Mesodermal cell (in vitro differentiated cells): ENCODE results near the gene FTH1.

ENCODE experiments used
- H3K27ac ChIP-seq: 2 replicates; pipeline ENCODE4 v1.7.0; 2013; ENCODE audit warnings: mild to moderate bottlenecking, low read depth, low read length, moderate library complexity; ENCODE audit not compliant: severe bottlenecking
- H3K36me3 ChIP-seq: 2 replicates; pipeline ENCODE4 v1.7.1; 2013; ENCODE audit warnings: mild to moderate bottlenecking, low read length, moderate library complexity; ENCODE audit not compliant: control insufficient read depth, insufficient read depth
- H3K4me1 ChIP-seq: one replicate; pipeline ENCODE4 v1.7.1; 2013; ENCODE audit warnings: mild to moderate bottlenecking, low read length; ENCODE audit not compliant: insufficient read depth, control insufficient read depth, poor library complexity, severe bottlenecking
- H3K4me3 ChIP-seq: 2 replicates; pipeline ENCODE4 v1.7.0; 2013; ENCODE audit warnings: low read length, control low read depth, mild to moderate bottlenecking; ENCODE audit not compliant: insufficient read depth, poor library complexity, severe bottlenecking; ENCODE audit errors: extremely low read depth
- H3K9me3 ChIP-seq: 2 replicates; pipeline ENCODE4 v1.7.1; 2013; ENCODE audit warnings: mild to moderate bottlenecking, low read length, moderate library complexity; ENCODE audit not compliant: control insufficient read depth
- WGBS, 2 experiments: methylation state at CpG; one replicate each; pipeline ENCODE4 v1.1.5; 2013; ENCODE audit warnings: missing lambda C conversion rate in 2 of 2; ENCODE audit not compliant: insufficient coverage in 2 of 2; 5-methylcytosine and 5-hydroxymethylcytosine counted together

FTH1 gene

DNA sequence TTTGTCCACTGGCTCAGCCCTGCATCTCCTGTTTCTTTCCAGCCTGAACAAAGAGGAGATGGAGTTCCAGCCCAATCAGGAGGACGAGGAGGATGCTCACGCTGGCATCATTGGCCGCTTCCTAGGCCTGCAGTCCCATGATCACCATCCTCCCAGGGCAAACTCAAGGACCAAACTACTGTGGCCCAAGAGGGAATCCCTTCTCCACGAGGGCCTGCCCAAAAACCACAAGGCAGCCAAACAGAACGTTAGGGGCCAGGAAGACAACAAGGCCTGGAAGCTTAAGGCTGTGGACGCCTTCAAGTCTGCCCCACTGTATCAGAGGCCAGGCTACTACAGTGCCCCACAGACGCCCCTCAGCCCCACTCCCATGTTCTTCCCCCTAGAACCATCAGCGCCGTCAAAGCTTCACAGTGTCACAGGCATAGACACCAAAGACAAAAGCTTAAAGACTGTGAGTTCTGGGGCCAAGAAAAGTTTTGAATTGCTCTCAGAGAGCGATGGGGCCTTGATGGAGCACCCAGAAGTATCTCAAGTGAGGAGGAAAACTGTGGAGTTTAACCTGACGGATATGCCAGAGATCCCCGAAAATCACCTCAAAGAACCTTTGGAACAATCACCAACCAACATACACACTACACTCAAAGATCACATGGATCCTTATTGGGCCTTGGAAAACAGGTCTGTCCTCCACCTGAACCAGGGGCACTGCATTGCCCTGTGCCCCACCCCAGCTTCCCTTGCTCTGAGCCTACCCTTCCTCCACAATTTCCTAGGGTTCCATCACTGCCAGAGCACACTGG lies 5.0 kb downstream of the FTH1 start:
- Histone ChIP-seq H3K27ac (no peak overlapping the region), H3K36me3 (peaks cover 39% of the 10 kb centered on the region), H3K4me1 (no peaks in the 10 kb centered on the region), H3K9me3 (no peaks in the 10 kb centered on the region), H3K4me3 (no peak overlapping the region)
- WGBS, 2 experiments, result 90 to 94% methylated on average over 8 to 9 of the region's 12 CpGs

DNA sequence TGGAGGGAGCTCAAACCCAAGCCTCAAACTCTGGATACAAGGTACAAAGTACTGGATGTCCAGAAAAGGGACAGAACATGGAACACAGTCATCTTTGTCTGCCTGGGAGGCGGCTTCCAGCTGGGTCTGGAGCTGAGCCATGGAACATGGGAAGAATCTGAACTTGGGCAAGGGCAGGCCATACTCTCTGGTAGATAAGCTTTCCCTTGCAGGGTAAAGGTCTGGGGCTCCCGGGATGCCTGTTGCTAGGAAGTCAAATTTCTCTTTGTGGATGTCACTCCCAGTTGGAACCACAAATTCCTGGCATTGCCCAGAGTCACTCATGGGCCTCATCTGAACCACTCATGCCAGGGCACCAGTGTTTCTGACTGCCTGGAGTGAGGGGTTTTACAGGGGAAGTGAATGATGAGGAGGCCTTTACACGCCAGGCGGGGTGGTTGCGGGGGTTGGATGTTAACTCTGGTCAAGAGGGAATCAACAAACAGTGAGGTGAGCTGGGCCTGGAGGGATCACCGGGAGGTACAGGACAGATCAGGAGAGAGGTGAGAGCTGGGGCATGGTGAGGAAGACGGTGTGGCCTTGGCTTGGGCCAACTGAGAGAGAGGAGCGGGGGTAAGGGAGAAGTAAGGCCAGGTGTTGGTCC lies 5.7 kb downstream of the FTH1 start:
- peaks cover 39% of the 10 kb centered on the region for H3K36me3 ChIP-seq
- no peak overlapping the region for H3K4me3 ChIP-seq
- no peak overlapping the region for H3K27ac ChIP-seq
- WGBS, 2 experiments, result 93 to 99% methylated on average over 7 to 8 of the region's 8 CpGs
- H3K9me3 ChIP-seq, result no peaks in the 10 kb centered on the region
- H3K4me1 ChIP-seq, result no peaks in the 10 kb centered on the region

DNA sequence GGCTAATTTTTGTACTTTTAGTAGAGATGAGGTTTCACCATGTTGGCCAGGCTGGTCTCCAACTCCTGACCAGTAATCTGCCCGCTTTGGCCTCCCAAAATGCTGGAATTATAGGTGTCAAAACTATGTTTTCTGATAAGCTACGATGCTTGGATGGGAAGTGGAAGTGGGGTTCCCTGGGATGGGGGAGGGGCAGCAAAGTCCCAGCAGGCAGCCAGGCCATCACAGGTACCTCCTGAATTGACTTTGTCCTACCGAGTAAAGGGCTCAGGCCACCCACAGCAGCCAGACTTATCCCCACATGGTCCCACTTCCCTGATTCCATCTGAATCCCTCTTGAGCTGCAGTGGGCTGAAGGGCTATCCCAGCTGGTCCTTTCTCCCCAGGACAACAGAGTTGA lies 6.9 kb downstream of the FTH1 start:
- 94 to 100% methylated on average over 2 to 3 of the region's 3 CpGs for WGBS, 2 experiments
- Histone ChIP-seq H3K4me3 (no peak overlapping the region), H3K9me3 (no peaks in the 10 kb centered on the region), H3K27ac (no peak overlapping the region), H3K4me1 (no peaks in the 10 kb centered on the region), H3K36me3 (peaks cover 30% of the 10 kb centered on the region)

DNA sequence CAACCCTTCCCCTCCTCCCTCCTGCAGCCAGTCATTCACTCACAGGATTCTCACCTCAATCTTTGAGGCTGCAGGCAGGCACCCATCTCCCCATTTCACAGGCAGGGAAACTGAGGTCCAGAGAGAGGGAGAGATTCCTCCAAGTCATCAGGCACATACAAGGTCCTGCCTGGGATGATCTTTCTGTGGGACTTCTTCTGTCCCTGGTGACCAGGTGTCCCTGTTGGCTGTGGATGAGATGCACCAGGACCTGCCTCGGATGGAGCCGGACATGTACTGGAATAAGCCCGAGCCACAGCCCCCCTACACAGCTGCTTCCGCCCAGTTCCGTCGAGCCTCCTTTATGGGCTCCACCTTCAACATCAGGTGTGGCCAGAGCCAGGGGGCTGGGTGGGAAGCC lies 7.8 kb downstream of the FTH1 start:
- H3K36me3 ChIP-seq, result peaks cover 21% of the 10 kb centered on the region
- no peak overlapping the region for H3K27ac ChIP-seq
- 96 to 100% methylated on average over 1 to 6 of the region's 6 CpGs for WGBS, 2 experiments
- no peaks in the 10 kb centered on the region for H3K9me3 ChIP-seq
- H3K4me1 ChIP-seq, result no peaks in the 10 kb centered on the region
- no peak overlapping the region for H3K4me3 ChIP-seq

DNA sequence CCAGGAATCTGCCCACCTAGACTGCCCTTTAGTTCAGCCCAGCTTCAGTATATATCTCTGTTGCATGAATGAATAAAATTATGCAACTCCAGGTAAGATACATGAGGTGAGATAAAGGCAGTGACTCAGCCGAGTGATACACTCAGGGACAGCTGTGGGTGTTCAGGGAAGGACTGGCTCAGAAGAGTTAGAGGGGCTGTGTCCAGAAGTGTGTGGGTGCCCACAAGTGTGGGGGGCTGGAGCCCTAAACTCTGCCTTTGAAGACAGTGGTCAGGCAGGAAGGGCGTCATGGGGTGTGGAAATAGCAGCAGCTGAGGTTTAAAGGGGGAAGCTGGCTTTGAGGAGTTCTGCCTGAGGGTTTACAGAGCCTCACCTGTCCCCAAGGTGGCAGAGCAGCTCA lies 8.3 kb downstream of the FTH1 start:
- H3K9me3 ChIP-seq, result no peaks in the 10 kb centered on the region
- no peak overlapping the region for H3K27ac ChIP-seq
- peaks cover 16% of the 10 kb centered on the region for H3K36me3 ChIP-seq
- 58 to 71% methylated on average over 2 of the region's 2 CpGs for WGBS, 2 experiments
- H3K4me1 ChIP-seq, result no peaks in the 10 kb centered on the region
- no peak overlapping the region for H3K4me3 ChIP-seq

DNA sequence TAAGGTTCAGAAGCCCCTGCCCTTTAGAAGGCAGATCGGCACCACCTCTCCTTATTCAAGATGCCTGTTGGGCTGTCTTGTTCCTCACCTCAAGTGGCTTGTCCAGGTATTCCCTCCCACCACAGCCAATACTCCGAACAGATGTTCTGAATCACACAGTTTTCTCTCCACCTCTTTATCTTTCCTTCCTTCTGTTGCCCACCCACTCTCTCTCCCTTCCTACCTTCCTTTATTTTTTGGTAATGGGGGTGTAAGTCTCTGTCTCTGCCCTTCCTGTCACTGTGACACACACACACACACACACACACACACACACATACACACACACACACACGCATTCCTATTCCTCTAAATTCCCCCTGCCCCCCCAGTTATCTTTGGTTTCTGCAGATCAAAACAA lies 8.8 kb downstream of the FTH1 start:
- H3K9me3 ChIP-seq, result no peaks in the 10 kb centered on the region
- no peak overlapping the region for H3K4me3 ChIP-seq
- no peaks in the 10 kb centered on the region for H3K4me1 ChIP-seq
- 82 to 83% methylated on average over 1 to 3 of the region's 3 CpGs for WGBS, 2 experiments
- no peak overlapping the region for H3K27ac ChIP-seq
- peaks cover 11% of the 10 kb centered on the region for H3K36me3 ChIP-seq

DNA sequence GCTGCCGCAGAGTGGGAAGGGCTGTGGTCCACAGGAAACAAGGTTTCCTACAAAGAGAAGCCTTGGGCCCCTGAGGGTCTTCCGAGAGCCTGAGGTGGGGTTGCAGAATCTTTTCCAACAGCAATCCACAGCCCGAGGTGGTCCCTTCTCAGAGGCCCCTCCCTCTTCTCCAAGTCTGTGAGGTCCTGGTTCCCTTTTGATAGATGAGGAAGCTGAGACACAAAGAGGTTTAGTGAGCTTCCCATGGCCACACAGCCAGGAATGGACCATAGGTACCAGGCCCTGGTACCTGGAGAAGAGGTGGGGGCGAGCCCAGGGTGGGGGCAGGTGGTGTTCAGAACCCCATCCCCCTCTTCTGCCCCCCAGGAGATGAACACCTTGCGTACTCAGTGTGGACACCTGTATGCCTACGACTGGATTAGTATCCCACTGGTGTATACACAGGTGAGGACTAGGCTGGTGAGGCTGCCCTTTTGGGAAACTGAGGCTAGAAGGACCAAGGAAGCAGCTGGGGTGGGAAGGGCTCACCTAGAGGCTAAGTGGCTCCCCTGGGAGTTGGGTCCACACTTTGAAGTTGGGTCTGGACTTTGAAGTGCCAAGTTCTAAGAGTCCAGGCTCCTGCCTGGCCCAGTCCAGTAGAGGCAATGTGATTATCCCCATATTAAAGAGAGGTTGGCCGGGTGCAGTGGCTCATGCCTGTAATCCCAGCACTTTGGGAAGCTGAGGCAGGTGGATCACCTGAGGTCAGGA lies 10.2 kb downstream of the FTH1 start:
- no peaks in the 10 kb centered on the region for H3K9me3 ChIP-seq
- H3K4me1 ChIP-seq, result no peaks in the 10 kb centered on the region
- H3K36me3 ChIP-seq, result no peaks in the 10 kb centered on the region
- H3K4me3 ChIP-seq, result no peak overlapping the region
- WGBS, 2 experiments, result 93 to 97% methylated on average over 4 of the region's 7 CpGs
- H3K27ac ChIP-seq, result no peak overlapping the region

DNA sequence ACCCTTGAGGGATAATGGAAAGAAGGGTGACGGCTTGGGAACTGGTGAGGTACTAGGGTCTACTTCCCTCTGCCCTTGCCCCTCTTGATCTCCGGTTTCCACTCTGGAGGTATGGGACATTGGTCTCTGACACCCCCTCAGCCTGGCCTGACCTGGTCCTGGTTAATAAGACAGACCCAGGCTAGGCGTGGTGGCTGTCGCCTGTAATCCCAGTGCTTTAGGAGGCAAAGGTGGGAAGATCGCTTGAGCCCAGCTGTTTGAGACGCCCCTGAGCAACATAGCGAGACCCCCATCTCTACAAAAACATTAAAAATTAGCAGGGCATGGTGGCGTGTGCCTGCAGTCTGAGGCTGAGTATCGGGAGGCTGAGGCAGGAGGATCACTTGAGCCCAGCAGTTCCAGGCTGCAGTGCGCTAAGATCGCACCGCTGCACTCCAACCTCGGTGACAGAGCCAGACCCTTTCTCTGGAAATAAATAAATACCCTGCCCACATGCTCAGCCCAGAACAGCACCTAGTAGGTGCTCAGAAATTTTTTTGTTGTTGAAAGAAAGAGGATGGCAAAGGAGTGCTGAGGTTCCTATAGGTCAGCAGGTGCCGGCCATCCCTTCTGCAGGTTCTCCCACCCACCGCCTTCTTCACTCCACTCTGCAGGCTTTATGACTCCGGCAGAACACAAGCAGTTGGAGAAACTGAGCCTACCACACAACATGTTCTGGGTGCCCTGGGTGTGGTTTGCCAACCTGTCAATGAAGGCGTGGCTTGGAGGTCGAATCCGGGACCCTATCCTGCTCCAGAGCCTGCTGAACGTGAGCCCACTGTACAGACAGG lies 11.0 kb downstream of the FTH1 start:
- no peaks in the 10 kb centered on the region for H3K36me3 ChIP-seq
- H3K27ac ChIP-seq, result no peak overlapping the region
- no peaks in the 10 kb centered on the region for H3K4me1 ChIP-seq
- no peak overlapping the region for H3K4me3 ChIP-seq
- H3K9me3 ChIP-seq, result no peaks in the 10 kb centered on the region
- WGBS, 2 experiments, result 91 to 94% methylated on average over 11 to 12 of the region's 20 CpGs

DNA sequence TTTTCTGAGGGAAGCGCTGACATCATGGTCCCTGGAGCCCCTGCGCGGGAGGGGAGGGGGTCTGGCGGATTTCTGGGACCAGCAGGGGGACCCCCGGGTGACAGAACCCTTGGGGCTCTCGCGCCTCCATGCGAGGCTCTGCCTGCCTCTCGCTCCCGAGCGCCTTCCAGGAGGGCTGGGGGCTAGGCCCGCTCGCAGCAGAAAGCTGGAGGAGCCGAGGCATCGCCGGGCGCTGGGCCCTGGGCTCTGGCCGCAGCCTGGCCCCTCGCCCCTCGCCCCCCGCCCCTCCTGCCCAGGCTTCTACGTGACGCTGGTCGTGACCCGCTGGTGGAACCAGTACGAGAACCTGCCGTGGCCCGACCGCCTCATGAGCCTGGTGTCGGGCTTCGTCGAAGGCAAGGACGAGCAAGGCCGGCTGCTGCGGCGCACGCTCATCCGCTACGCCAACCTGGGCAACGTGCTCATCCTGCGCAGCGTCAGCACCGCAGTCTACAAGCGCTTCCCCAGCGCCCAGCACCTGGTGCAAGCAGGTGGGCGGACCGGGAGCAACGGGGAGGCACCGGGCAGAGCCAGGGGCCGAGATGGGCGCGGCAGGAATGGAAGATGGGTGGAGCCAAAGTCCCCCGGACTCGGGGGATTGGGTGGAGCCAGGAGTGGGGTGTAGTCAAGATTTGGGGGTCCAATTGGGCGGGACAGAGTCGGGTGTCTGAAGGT lies 11.9 kb downstream of the FTH1 start:
- H3K4me1 ChIP-seq, result no peaks in the 10 kb centered on the region
- WGBS, 2 experiments, result 10 to 13% methylated on average over 46 to 55 of the region's 56 CpGs
- no peaks in the 10 kb centered on the region for H3K36me3 ChIP-seq
- H3K27ac ChIP-seq, result no peak overlapping the region
- no peaks in the 10 kb centered on the region for H3K9me3 ChIP-seq
- H3K4me3 ChIP-seq, result peak overlapping the region; percentile 16
